SK-N-MC (cell line): ENCODE results near the gene BEND2.

ENCODE experiments used
- EZH2 ChIP-seq: fragments of 200-600 bp; sonication (generic); IDR thresholded peaks from one replicate; pipeline ENCODE4 v1.6.1; 2017; ENCODE audit warnings: antibody characterized with exemption
- POLR2AphosphoS5 ChIP-seq: IDR thresholded peaks from 2 replicates; pipeline ENCODE4 v1.6.1; 2012; ENCODE audit warnings: mild to moderate bottlenecking, low read depth, low read length, borderline replicate concordance

GRCh38 chrX:18151157-18151556 lies 69.5 kb downstream of the BEND2 start:
- TF ChIP-seq EZH2 (no peak), POLR2AphosphoS5 (no peak)
